ENCODE results near the gene ASB10.

The ASB10 gene

GRCh38 chr7:151187409-151188251 is 580 bp upstream of the ASB10 start:
- DNase-seq, result no peak

- no peak for DNase-seq
Observed at GRCh38 chr7:151185762-151186639, 1.0 kb downstream of the ASB10 start.

- no peak for DNase-seq
Observed at GRCh38 chr7:151181011-151181431, 6.0 kb downstream of the ASB10 start.

GRCh38 chr7:151179946-151180345 is 7.1 kb downstream of the ASB10 start:
- DNase-seq, result no peak

- no peak for DNase-seq
Observed at GRCh38 chr7:151179287-151179860, 7.7 kb downstream of the ASB10 start.

- DNase-seq, result no peak
Observed at GRCh38 chr7:151178831-151179230, 8.2 kb downstream of the ASB10 start.

GRCh38 chr7:151178236-151178635 is 8.8 kb downstream of the ASB10 start:
- DNase-seq, result no peak

GRCh38 chr7:151177310-151177709 is 9.7 kb downstream of the ASB10 start:
- no peak for DNase-seq

- DNase-seq, result no peak
Observed at GRCh38 chr7:151176401-151176800, 10.6 kb downstream of the ASB10 start.

GRCh38 chr7:151175793-151176311 is 11.2 kb downstream of the ASB10 start:
- no peak for DNase-seq

GRCh38 chr7:151175047-151175792 is 11.8 kb downstream of the ASB10 start:
- no peak for DNase-seq

GRCh38 chr7:151174246-151175046 is 12.6 kb downstream of the ASB10 start:
- DNase-seq, result no peak

- DNase-seq, result no peak
Observed at GRCh38 chr7:151173386-151174245, 13.4 kb downstream of the ASB10 start.

- no peak for DNase-seq
Observed at GRCh38 chr7:151172273-151173141, 14.5 kb downstream of the ASB10 start.

GRCh38 chr7:151168787-151169162 is 18.3 kb downstream of the ASB10 start:
- DNase-seq, result no peak

GRCh38 chr7:151168003-151168786 is 18.9 kb downstream of the ASB10 start:
- no peak for DNase-seq

- DNase-seq, result no peak
Observed at GRCh38 chr7:151167197-151167961, 19.7 kb downstream of the ASB10 start, which contains the start of gene GBX1. Gene GBX1 (minus strand): TSS chr7:151167694. CDS start chr7:151167548, 146 bp downstream.
